ENCODE data around the gene SLC24A4. TPM values are rescaled to one million over a fixed set of nuclear protein-coding genes. Genes with fewer than 3 reads are reported as not detected.
"Not testable (repeated sequence)": the region's sequence is repeated elsewhere in the genome, so short reads cannot be mapped to it uniquely, and the experiment has no call there.

Gene SLC24A4
- total and polyA plus RNA-seq, 4 donors: 0.25 to 2.9 (median 0.63) TPM

DNA sequence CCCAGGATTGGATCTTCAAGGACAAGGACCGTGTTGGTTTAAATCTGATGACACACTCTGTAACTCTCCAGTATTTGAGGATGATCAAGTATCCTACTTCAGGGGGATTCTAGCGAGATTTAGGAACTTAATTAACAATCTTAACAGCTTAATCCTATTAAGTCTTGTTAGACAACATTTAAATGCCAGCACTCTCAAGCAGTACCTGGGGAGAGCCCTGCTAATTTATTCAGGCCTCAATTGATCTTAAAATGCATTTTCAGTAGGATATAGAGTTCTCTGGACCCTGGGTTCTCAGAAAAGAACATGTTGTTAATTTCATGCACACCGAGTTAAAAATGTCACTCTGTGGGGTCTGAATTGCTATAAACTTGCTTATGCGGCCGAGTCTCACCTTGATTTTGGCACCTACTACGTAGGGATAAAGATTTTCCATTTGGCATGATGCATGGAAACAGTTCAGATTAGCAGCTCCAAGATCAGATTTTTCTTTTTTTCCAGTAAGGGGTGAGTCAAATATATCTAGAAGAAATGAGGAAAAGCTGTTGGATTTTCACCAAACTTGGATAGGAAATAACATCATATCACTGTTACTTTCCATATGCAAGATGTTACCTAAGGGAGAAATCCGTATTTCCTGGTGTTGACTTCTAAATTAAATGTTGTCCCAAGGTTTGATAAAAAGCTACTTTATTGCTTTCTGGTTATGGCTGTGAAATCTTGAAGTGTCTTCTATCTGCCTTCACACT is 76.1 kb downstream of the SLC24A4 start:
- Histone ChIP-seq H3K36me3 (ENCODE audit: control insufficient read depth in 1 of 2, insufficient read depth in 2 of 2, low read length in 1 of 2) (no peaks in the 10 kb centered on the region), H3K27me3 (ENCODE audit: control insufficient read depth in 1 of 2, insufficient read depth in 2 of 2, low read length in 1 of 2) (no peaks in the 10 kb centered on the region), H3K4me3 (ENCODE audit: low read length in 2 of 2) (no peak overlapping the region), H3K4me1 (ENCODE audit: control insufficient read depth in 1 of 2, insufficient read depth in 2 of 2, low read length in 2 of 2) (peaks cover 0 to 2% of the 10 kb centered on the region in 2 donors), H3K9me3 (ENCODE audit: control insufficient read depth, low read length) (no peaks in the 10 kb centered on the region), H3K27ac (ENCODE audit: low read depth in 1 of 2, low read length in 2 of 2) (no peak overlapping the region)
- DNase-seq (no peak), ATAC-seq (ENCODE audit: low FRiP score) (no peak)
- 44 to 53% methylated on average over 7 of the region's 7 CpGs for whole genome bisulfite sequencing, 2 donors
- intact Hi-C loops (cut with DNase I): no loop called here

DNA sequence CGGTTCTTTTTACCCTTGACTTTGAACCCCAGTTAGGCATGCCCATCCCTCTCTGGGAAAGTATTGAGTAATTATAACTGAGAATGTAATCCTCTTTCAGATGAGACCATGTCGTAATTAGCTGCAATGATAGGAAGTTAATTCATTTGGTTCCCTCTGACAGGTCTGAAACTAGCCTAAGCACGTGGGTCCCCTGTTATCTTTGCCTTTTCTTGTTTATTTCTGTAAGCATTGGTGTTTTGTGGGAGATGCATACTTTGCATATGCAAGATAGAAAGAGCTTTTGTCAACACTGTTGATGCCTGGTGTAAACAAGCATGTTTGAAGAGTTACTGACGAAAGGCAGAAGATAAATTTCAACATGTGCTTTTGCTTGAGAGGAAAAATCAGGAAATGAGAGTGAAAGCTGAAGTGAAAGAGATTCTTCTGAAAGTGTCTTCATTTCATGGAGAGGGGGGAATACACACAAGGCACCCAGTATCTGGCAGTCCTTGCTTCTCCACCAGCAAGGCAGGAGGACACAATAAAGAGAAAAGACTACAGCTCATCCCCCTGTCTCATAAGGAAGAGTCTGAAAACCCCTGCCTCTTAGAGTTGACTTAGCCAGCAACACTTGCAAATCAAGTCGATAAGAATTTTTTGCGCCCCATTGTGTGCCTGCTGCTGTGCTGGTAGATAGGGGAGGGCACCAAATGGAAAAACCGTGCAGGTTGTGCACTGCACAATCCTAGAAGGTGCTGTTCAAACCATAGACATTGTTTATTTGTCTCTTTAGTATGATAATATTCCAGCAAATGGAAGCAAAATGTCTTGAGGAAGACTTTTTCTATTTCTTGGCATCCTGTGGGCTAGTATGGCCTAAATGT is 77.8 kb downstream of the SLC24A4 start:
- no peak for DNase-seq
- Histone ChIP-seq H3K36me3 (ENCODE audit: control insufficient read depth in 1 of 2, insufficient read depth in 2 of 2, low read length in 1 of 2) (no peaks in the 10 kb centered on the region), H3K9me3 (ENCODE audit: control insufficient read depth, low read length) (no peaks in the 10 kb centered on the region), H3K4me1 (ENCODE audit: control insufficient read depth in 1 of 2, insufficient read depth in 2 of 2, low read length in 2 of 2) (peaks cover 0 to 2% of the 10 kb centered on the region in 2 donors), H3K27ac (ENCODE audit: low read depth in 1 of 2, low read length in 2 of 2) (no peak overlapping the region), H3K4me3 (ENCODE audit: low read length in 2 of 2) (no peak overlapping the region), H3K27me3 (ENCODE audit: control insufficient read depth in 1 of 2, insufficient read depth in 2 of 2, low read length in 1 of 2) (no peaks in the 10 kb centered on the region)
- intact Hi-C loops (cut with DNase I): no loop called here
- no peak for ATAC-seq (ENCODE audit: low FRiP score)
- 88 to 92% methylated on average over 7 of the region's 7 CpGs for WGBS, 2 donors

DNA sequence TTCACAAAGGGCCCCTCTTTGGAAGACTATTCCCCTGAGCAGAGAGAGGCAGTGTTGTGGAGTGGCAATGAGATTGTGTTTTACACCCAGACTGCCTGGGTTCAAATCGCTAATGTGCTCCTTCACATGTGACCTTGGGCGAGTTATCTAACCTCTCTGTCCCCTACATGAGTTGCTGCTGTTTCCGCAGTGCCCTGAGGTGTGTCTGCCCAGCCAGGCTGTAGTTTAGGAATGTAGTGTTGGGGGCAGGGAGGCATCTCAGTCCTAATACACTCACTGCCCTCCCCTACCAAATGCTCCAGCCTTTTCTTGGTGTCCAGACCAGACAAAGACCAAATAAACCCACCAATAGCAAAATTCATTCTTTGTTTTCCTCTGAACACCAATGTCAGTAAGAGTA is 78.6 kb downstream of the SLC24A4 start:
- Histone ChIP-seq H3K4me1 (ENCODE audit: control insufficient read depth in 1 of 2, insufficient read depth in 2 of 2, low read length in 2 of 2) (peaks cover 0 to 2% of the 10 kb centered on the region in 2 donors), H3K9me3 (ENCODE audit: control insufficient read depth, low read length) (no peaks in the 10 kb centered on the region), H3K36me3 (ENCODE audit: control insufficient read depth in 1 of 2, insufficient read depth in 2 of 2, low read length in 1 of 2) (no peaks in the 10 kb centered on the region), H3K4me3 (ENCODE audit: low read length in 2 of 2) (no peak overlapping the region), H3K27ac (ENCODE audit: low read depth in 1 of 2, low read length in 2 of 2) (no peak overlapping the region), H3K27me3 (ENCODE audit: control insufficient read depth in 1 of 2, insufficient read depth in 2 of 2, low read length in 1 of 2) (no peaks in the 10 kb centered on the region)
- ATAC-seq (ENCODE audit: low FRiP score) (no peak), DNase-seq (no peak)
- 52 to 55% methylated on average over 3 of the region's 3 CpGs for WGBS, 2 donors
- intact Hi-C loops (cut with DNase I): no loop called here

DNA sequence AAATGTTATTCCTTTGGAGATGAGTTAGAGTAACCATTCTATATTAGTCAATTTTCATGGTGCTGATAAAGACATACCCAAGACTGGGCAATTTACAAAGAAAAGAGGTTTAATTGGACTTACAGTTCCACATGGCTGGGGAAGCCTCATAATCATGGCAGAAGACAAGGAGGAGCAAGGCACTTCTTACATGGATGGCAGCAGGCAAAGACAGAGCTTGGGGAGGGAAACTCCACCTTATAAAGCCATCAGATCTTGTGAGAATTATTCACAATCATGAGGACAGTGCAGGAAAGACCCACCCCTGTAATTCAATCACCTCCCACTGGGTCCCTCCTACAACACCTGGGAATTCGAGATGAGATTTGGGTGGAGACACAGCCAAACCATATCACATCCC is 79.5 kb downstream of the SLC24A4 start:
- H3K9me3 ChIP-seq (ENCODE audit: control insufficient read depth, low read length); H3K36me3 ChIP-seq (ENCODE audit: control insufficient read depth in 1 of 2, insufficient read depth in 2 of 2, low read length in 1 of 2); DNase-seq; intact Hi-C loops (cut with DNase I); H3K27ac ChIP-seq (ENCODE audit: low read depth in 1 of 2, low read length in 2 of 2); H3K4me3 ChIP-seq (ENCODE audit: low read length in 2 of 2); H3K27me3 ChIP-seq (ENCODE audit: control insufficient read depth in 1 of 2, insufficient read depth in 2 of 2, low read length in 1 of 2); ATAC-seq (ENCODE audit: low FRiP score); H3K4me1 ChIP-seq (ENCODE audit: control insufficient read depth in 1 of 2, insufficient read depth in 2 of 2, low read length in 2 of 2): not testable (repeated sequence)
- 87 to 94% methylated on average over 1 of the region's 1 CpG for WGBS, 2 donors

- Histone ChIP-seq H3K27me3 (ENCODE audit: control insufficient read depth in 1 of 2, insufficient read depth in 2 of 2, low read length in 1 of 2) (no peaks in the 10 kb centered on the region), H3K4me3 (ENCODE audit: low read length in 2 of 2) (no peak overlapping the region), H3K4me1 (ENCODE audit: control insufficient read depth in 1 of 2, insufficient read depth in 2 of 2, low read length in 2 of 2) (peaks cover 0 to 2% of the 10 kb centered on the region in 2 donors), H3K36me3 (ENCODE audit: control insufficient read depth in 1 of 2, insufficient read depth in 2 of 2, low read length in 1 of 2) (no peaks in the 10 kb centered on the region), H3K27ac (ENCODE audit: low read depth in 1 of 2, low read length in 2 of 2) (no peak overlapping the region), H3K9me3 (ENCODE audit: control insufficient read depth, low read length) (no peaks in the 10 kb centered on the region)
- WGBS, 2 donors: 49 to 67% methylated on average over 4 of the region's 4 CpGs
- ATAC-seq (ENCODE audit: low FRiP score): no peak
- no peak for DNase-seq
- intact Hi-C loops (cut with DNase I): no loop called here
Observed at GRCh38 chr14:92404018-92404417, 81.1 kb downstream of the SLC24A4 start.

- intact Hi-C loops (cut with DNase I): no loop called here
- no peak overlapping the region for H3K4me3 ChIP-seq (ENCODE audit: low read length in 2 of 2)
- ATAC-seq (ENCODE audit: low FRiP score) (no peak), DNase-seq (no peak)
- no peak overlapping the region for H3K27ac ChIP-seq (ENCODE audit: low read depth in 1 of 2, low read length in 2 of 2)
- WGBS, 2 donors: 42 to 66% methylated on average over 1 of the region's 1 CpG
- peaks cover 0 to 2% of the 10 kb centered on the region in 2 donors for H3K4me1 ChIP-seq (ENCODE audit: control insufficient read depth in 1 of 2, insufficient read depth in 2 of 2, low read length in 2 of 2)
- no peaks in the 10 kb centered on the region for H3K9me3 ChIP-seq (ENCODE audit: control insufficient read depth, low read length)
- no peaks in the 10 kb centered on the region for H3K27me3 ChIP-seq (ENCODE audit: control insufficient read depth in 1 of 2, insufficient read depth in 2 of 2, low read length in 1 of 2)
- H3K36me3 ChIP-seq (ENCODE audit: control insufficient read depth in 1 of 2, insufficient read depth in 2 of 2, low read length in 1 of 2): no peaks in the 10 kb centered on the region
Observed at GRCh38 chr14:92404421-92404820, 81.5 kb downstream of the SLC24A4 start.

DNA sequence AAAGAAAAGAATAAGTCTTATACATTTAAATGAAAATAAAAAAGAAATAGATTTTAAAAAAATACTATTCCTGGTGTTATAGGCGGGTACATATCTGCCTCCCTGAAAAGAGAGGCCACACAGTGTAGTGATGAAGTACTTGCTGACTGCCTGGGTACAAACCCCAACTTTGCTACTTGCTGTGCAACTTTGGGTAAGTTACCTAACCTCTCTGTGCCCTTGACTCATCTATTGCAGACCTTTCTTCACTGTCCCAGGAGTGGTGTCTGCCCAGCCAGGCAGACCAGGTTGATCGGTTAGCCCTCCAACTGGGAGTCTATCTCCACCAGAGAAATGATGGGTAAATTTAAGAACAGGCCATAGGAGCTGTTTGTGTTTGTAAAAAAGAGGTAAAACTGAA is 82.0 kb downstream of the SLC24A4 start:
- H3K9me3 ChIP-seq (ENCODE audit: control insufficient read depth, low read length): no peaks in the 10 kb centered on the region
- H3K4me3 ChIP-seq (ENCODE audit: low read length in 2 of 2): no peak overlapping the region
- no peaks in the 10 kb centered on the region for H3K36me3 ChIP-seq (ENCODE audit: control insufficient read depth in 1 of 2, insufficient read depth in 2 of 2, low read length in 1 of 2)
- DNase-seq (no peak), ATAC-seq (ENCODE audit: low FRiP score) (no peak)
- WGBS, 2 donors: 96% methylated on average over 2 of the region's 2 CpGs
- no peaks in the 10 kb centered on the region for H3K27me3 ChIP-seq (ENCODE audit: control insufficient read depth in 1 of 2, insufficient read depth in 2 of 2, low read length in 1 of 2)
- H3K27ac ChIP-seq (ENCODE audit: low read depth in 1 of 2, low read length in 2 of 2): no peak overlapping the region
- intact Hi-C loops (cut with DNase I): no loop called here
- peaks cover 0 to 2% of the 10 kb centered on the region in 2 donors for H3K4me1 ChIP-seq (ENCODE audit: control insufficient read depth in 1 of 2, insufficient read depth in 2 of 2, low read length in 2 of 2)

- DNase-seq (no peak), ATAC-seq (ENCODE audit: low FRiP score) (no peak)
- WGBS, 2 donors: 90 to 100% methylated on average over 1 of the region's 1 CpG
- no peaks in the 10 kb centered on the region for H3K27me3 ChIP-seq (ENCODE audit: control insufficient read depth in 1 of 2, insufficient read depth in 2 of 2, low read length in 1 of 2)
- H3K4me3 ChIP-seq (ENCODE audit: low read length in 2 of 2): no peak overlapping the region
- no peaks in the 10 kb centered on the region for H3K9me3 ChIP-seq (ENCODE audit: control insufficient read depth, low read length)
- no peaks in the 10 kb centered on the region for H3K4me1 ChIP-seq (ENCODE audit: control insufficient read depth in 1 of 2, insufficient read depth in 2 of 2, low read length in 2 of 2)
- intact Hi-C loops (cut with DNase I): no loop called here
- H3K36me3 ChIP-seq (ENCODE audit: control insufficient read depth in 1 of 2, insufficient read depth in 2 of 2, low read length in 1 of 2): no peaks in the 10 kb centered on the region
- H3K27ac ChIP-seq (ENCODE audit: low read depth in 1 of 2, low read length in 2 of 2): no peak overlapping the region
Observed at GRCh38 chr14:92407410-92407809, 84.4 kb downstream of the SLC24A4 start.

GRCh38 chr14:92409043-92409442 is 86.1 kb downstream of the SLC24A4 start:
- DNase-seq (no peak), ATAC-seq (ENCODE audit: low FRiP score) (peak; percentile 53)
- Histone ChIP-seq H3K9me3 (ENCODE audit: control insufficient read depth, low read length) (no peaks in the 10 kb centered on the region), H3K4me1 (ENCODE audit: control insufficient read depth in 1 of 2, insufficient read depth in 2 of 2, low read length in 2 of 2) (no peaks in the 10 kb centered on the region), H3K4me3 (ENCODE audit: low read length in 2 of 2) (no peak overlapping the region), H3K27ac (ENCODE audit: low read depth in 1 of 2, low read length in 2 of 2) (peak overlapping the region in 1 of 2 donors; percentile 41), H3K36me3 (ENCODE audit: control insufficient read depth in 1 of 2, insufficient read depth in 2 of 2, low read length in 1 of 2) (no peaks in the 10 kb centered on the region), H3K27me3 (ENCODE audit: control insufficient read depth in 1 of 2, insufficient read depth in 2 of 2, low read length in 1 of 2) (no peaks in the 10 kb centered on the region)
- intact Hi-C loops (cut with DNase I): no loop called here
- WGBS, 2 donors: 69 to 70% methylated on average over 6 of the region's 6 CpGs

Measured in aorta (tissue), 5 donors.